ENCODE results near the gene LGMN.

DNA sequence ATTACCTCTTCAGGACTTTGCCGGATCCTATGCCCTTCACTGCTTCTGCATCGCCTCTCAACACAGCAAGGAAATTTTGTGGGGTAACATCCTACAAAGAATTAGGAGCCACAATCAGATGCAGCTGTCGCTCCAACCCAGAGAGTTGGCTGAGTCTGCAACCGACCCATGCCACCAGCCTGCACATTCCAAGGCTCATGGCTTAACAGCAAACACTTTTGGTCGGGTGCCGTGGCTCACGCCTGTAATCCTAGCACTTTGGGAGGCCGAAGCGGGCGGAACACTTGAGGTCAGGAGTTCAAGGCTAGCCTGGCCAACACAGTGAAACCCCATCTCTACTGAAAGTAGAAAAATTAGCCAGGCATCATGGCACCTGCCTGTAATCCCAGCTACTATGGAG lies 32.3 kb downstream of the LGMN start:
- TF ChIP-seq, protein P1, sequence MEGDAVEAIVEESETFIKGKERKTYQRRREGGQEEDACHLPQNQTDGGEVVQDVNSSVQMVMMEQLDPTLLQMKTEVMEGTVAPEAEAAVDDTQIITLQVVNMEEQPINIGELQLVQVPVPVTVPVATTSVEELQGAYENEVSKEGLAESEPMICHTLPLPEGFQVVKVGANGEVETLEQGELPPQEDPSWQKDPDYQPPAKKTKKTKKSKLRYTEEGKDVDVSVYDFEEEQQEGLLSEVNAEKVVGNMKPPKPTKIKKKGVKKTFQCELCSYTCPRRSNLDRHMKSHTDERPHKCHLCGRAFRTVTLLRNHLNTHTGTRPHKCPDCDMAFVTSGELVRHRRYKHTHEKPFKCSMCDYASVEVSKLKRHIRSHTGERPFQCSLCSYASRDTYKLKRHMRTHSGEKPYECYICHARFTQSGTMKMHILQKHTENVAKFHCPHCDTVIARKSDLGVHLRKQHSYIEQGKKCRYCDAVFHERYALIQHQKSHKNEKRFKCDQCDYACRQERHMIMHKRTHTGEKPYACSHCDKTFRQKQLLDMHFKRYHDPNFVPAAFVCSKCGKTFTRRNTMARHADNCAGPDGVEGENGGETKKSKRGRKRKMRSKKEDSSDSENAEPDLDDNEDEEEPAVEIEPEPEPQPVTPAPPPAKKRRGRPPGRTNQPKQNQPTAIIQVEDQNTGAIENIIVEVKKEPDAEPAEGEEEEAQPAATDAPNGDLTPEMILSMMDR (tag by site-specific recombination; IDR thresholded peaks at IDR 0.05): no peak
- TF ChIP-seq, protein P2, sequence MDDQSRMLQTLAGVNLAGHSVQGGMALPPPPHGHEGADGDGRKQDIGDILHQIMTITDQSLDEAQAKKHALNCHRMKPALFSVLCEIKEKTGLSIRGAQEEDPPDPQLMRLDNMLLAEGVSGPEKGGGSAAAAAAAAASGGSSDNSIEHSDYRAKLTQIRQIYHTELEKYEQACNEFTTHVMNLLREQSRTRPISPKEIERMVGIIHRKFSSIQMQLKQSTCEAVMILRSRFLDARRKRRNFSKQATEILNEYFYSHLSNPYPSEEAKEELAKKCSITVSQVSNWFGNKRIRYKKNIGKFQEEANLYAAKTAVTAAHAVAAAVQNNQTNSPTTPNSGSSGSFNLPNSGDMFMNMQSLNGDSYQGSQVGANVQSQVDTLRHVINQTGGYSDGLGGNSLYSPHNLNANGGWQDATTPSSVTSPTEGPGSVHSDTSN (CRISPR knock-in tag; IDR thresholded peaks at IDR 0.05): no peak
- TF ChIP-seq, protein P3, sequence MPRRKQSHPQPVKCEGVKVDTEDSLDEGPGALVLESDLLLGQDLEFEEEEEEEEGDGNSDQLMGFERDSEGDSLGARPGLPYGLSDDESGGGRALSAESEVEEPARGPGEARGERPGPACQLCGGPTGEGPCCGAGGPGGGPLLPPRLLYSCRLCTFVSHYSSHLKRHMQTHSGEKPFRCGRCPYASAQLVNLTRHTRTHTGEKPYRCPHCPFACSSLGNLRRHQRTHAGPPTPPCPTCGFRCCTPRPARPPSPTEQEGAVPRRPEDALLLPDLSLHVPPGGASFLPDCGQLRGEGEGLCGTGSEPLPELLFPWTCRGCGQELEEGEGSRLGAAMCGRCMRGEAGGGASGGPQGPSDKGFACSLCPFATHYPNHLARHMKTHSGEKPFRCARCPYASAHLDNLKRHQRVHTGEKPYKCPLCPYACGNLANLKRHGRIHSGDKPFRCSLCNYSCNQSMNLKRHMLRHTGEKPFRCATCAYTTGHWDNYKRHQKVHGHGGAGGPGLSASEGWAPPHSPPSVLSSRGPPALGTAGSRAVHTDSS (tag by site-specific recombination; IDR thresholded peaks at IDR 0.05): no peak
- no peak for TF ChIP-seq ZNF341 (tag by site-specific recombination; IDR thresholded peaks at IDR 0.05; ENCODE audit: low read depth)

Data from HEK293 (cell line).